Measurements from ENCODE around the gene EXOSC9. TPM values are rescaled to one million over a fixed set of nuclear protein-coding genes. Genes with fewer than 3 reads are reported as not detected.
A peak's percentile ranks its signal among the peaks of the same experiment; 100 is the strongest.
"Not testable (repeated sequence)": the region's sequence is repeated elsewhere in the genome, so short reads cannot be mapped to it uniquely, and the experiment has no call there.

The EXOSC9 gene, protein sequence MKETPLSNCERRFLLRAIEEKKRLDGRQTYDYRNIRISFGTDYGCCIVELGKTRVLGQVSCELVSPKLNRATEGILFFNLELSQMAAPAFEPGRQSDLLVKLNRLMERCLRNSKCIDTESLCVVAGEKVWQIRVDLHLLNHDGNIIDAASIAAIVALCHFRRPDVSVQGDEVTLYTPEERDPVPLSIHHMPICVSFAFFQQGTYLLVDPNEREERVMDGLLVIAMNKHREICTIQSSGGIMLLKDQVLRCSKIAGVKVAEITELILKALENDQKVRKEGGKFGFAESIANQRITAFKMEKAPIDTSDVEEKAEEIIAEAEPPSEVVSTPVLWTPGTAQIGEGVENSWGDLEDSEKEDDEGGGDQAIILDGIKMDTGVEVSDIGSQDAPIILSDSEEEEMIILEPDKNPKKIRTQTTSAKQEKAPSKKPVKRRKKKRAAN
- total RNA-seq = 10.4 TPM
- long read RNA-seq, transcript EXOSC9-201 (12 exons, 1,481 nt) = major isoform, 6 of 6 reads
- long read RNA-seq, partial matches to known transcripts = 0 of 6 reads
- long read RNA-seq, other reads (novel, unspliced or antisense) = 0 of 6 reads

DNA sequence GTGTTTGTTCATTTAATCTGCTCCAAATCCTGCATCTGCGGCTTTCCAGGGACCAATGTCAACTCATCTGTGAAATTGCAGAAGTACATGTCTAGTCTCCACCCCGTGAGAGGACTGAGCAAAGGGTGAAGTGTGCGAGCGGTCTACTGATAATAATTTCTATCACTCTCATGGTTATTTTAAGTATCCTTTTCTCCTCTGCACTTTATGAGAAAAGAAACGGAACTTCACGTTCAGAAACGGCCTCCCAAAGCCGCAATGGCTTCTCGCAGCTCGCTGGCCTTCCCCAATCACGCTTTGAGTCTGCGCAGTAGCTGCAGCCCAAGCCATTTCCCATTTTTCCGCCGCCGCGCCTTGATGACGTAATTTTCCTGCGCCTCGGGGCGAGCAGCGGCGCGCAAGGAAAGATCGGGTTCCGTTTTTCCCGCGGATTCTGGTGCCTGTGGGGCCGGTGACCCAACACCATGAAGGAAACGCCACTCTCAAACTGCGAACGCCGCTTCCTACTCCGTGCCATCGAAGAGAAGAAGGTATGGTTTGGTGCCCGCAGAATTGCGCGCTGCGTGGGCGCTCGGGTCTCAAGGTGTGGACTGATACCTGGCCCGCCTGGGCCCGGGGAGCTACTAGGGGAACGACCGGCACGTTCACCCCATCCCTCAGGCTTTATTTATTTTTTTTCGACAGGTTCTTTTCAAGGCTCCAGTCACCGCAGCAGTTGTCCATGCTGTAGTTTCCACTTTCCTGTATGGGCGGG, at the start of gene EXOSC9:
Gene EXOSC9 (plus strand): TSS at position 363 of the 754 bp plus-strand sequence. CDS start 102 bp downstream, at position 465.
- no peaks in the 10 kb centered on the region for H3K9me3 ChIP-seq (replicated peaks)
- intact Hi-C loops (cut with micrococcal nuclease) = no loop called here
- DNase-seq = peak; percentile 94
- peak within 1 kb of the TSS; percentile 94 for H3K27ac ChIP-seq (replicated peaks)
- no peaks in the 10 kb centered on the region for H3K27me3 ChIP-seq (ENCODE audit: low read depth)
- peak within 1 kb of the TSS; percentile 83 for H3K4me3 ChIP-seq
- peaks cover 28% of the 10 kb centered on the region for H3K4me1 ChIP-seq
- H3K36me3 ChIP-seq = peaks cover 37% of the 10 kb centered on the region
- TF ChIP-seq, protein P1, sequence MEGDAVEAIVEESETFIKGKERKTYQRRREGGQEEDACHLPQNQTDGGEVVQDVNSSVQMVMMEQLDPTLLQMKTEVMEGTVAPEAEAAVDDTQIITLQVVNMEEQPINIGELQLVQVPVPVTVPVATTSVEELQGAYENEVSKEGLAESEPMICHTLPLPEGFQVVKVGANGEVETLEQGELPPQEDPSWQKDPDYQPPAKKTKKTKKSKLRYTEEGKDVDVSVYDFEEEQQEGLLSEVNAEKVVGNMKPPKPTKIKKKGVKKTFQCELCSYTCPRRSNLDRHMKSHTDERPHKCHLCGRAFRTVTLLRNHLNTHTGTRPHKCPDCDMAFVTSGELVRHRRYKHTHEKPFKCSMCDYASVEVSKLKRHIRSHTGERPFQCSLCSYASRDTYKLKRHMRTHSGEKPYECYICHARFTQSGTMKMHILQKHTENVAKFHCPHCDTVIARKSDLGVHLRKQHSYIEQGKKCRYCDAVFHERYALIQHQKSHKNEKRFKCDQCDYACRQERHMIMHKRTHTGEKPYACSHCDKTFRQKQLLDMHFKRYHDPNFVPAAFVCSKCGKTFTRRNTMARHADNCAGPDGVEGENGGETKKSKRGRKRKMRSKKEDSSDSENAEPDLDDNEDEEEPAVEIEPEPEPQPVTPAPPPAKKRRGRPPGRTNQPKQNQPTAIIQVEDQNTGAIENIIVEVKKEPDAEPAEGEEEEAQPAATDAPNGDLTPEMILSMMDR (IDR thresholded peaks at IDR 0.05; ENCODE audit: borderline replicate concordance) = no peak

DNA sequence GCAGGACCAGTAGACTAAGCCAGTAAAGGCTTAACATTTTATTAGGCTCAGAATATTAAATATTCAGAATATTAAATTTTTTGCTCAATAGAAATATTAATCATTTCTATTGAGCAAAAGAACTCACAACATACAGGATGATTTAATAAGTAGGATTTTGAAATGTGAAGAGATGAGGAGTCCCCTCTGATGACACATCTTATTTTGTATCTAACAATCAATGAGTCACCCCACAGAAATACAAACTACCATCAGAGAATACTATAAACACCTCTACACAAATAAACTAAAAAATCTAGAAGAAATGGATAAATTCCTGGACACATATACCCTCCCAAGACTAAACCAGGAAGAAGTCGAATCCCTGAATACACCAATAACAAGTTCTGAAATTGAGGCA, 49.0 kb upstream of the EXOSC9 start:
- DNase-seq; H3K36me3 ChIP-seq; H3K4me1 ChIP-seq; intact Hi-C loops (cut with micrococcal nuclease); H3K4me3 ChIP-seq; H3K27ac ChIP-seq (replicated peaks); H3K9me3 ChIP-seq (replicated peaks): not testable (repeated sequence)
- H3K27me3 ChIP-seq (ENCODE audit: low read depth) = peaks cover 19% of the 10 kb centered on the region

DNA sequence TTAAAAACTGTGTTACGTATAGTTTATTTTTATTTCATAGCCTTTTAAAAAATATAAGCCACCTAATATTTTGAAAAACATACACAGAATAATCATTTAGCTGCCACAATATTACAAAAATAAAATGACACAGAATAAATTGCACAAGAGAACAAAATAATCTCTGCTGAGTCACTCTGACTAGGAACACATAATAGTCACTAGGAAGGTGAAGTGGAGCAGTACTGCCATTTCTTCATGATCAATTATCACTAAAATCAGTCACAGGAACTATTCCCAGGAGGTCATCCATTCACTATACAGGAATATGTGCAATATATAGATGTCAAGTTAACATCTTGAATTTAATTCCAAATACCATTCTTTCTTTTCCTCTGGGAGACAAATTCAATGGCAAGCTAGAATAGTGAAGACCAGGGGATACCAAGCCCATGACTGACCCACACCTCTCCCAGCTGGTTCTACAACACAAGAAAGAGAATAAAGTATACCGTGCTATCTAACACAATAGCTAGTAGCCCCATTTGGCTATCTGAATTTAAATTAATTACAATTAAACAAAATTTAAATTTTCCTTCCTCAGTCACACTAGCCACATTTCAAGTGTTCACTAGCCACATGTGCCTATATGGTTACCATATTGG, 42.1 kb upstream of the EXOSC9 start:
- TF ChIP-seq, protein P1 (IDR thresholded peaks at IDR 0.05; ENCODE audit: borderline replicate concordance) = no peak
- no peak for DNase-seq
- no peak overlapping the region for H3K27ac ChIP-seq (replicated peaks)
- no peak overlapping the region for H3K4me3 ChIP-seq
- H3K4me1 ChIP-seq = no peaks in the 10 kb centered on the region
- peaks cover 51% of the 10 kb centered on the region for H3K27me3 ChIP-seq (ENCODE audit: low read depth)
- intact Hi-C loops (cut with micrococcal nuclease) = no loop called here
- H3K36me3 ChIP-seq = no peaks in the 10 kb centered on the region
- no peaks in the 10 kb centered on the region for H3K9me3 ChIP-seq (replicated peaks)

DNA sequence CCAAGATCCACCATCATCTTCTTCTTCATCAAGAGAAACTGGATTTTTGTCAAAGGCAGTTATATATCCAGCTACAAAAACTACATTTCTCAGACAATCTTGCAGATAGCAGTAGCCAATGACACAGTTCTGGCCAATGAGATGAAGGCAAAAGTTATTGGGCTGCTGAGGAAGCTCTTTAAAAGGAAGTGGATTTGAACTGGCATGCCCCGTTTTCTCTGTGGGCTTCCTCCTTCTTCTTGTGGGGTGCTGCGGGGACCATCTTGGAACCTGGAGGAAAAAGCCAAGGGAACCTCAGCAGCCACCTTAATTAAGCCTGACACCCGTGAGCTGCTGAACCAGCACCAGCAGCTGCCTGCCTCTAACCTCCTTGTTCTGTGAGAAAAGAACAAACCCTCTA, 40.9 kb upstream of the EXOSC9 start:
- no peaks in the 10 kb centered on the region for H3K36me3 ChIP-seq
- intact Hi-C loops (cut with micrococcal nuclease) = no loop called here
- H3K27me3 ChIP-seq (ENCODE audit: low read depth) = peaks cover 59% of the 10 kb centered on the region
- no peak for DNase-seq
- TF ChIP-seq, protein P1 (IDR thresholded peaks at IDR 0.05; ENCODE audit: borderline replicate concordance) = no peak
- H3K27ac ChIP-seq (replicated peaks) = no peak overlapping the region
- H3K4me1 ChIP-seq = peaks cover 11% of the 10 kb centered on the region
- no peak overlapping the region for H3K4me3 ChIP-seq
- no peaks in the 10 kb centered on the region for H3K9me3 ChIP-seq (replicated peaks)

DNA sequence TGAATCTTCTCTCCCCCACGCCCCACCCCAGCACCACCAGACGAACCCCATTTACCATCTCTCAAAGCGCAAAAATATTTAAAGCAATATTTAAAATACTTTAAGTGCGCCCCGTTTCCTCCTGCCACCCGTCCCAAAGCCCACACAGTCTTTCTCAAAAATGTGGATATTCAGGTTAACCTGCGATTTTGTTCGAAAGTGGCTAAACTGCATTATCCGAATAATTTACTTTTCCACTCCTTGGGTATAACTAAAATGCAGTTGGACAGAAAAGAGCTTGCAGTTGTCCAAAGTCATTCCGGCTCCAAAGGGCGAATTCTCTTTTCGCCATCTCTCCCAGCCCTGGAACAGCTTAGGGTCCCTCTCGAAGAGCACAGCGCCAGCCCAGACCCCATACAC, 36.8 kb upstream of the EXOSC9 start:
- H3K27me3 ChIP-seq (ENCODE audit: low read depth) = peaks cover 93% of the 10 kb centered on the region
- intact Hi-C loops (cut with micrococcal nuclease) = no loop called here

More for the DNA sequence above, 36.8 kb upstream of the EXOSC9 start:
- Histone ChIP-seq H3K4me1 (peaks cover 12% of the 10 kb centered on the region), H3K27ac (replicated peaks) (no peak overlapping the region), H3K36me3 (no peaks in the 10 kb centered on the region), H3K4me3 (peak overlapping the region; percentile 66), H3K9me3 (replicated peaks) (no peaks in the 10 kb centered on the region)
- TF ChIP-seq, protein P1 (IDR thresholded peaks at IDR 0.05; ENCODE audit: borderline replicate concordance) = no peak
- DNase-seq = no peak

Measured in left ventricle myocardium inferior (tissue), 1 donor.